K562 (cell line): ENCODE data around the gene SHB. TPM values are rescaled to one million over a fixed set of nuclear protein-coding genes. Genes with fewer than 3 reads are reported as not detected.

Experiments
- ATF1 ChIP-seq, 2 experiments: fragments of 450-650 bp in 1 of 2; IDR thresholded peaks; 2 replicates each; pipeline ENCODE4 v1.6.1; 2016; ENCODE audit warnings: missing compliant biosample characterization in 1 of 2, missing genetic modification characterization in 1 of 2
- BCL6 ChIP-seq: fragments of 250-450 bp; sonication (Bioruptor Pico); IDR thresholded peaks from 2 replicates; pipeline ENCODE4 v1.4.0; 2020
- CC2D1A ChIP-seq: fragments of 450-650 bp; IDR thresholded peaks from 2 replicates; pipeline ENCODE4 v1.6.1; 2017; ENCODE audit warnings: mild to moderate bottlenecking
- CHD1 ChIP-seq: fragments of 200-600 bp; sonication (generic); IDR thresholded peaks from one replicate; pipeline ENCODE4 v1.6.1; 2012; ENCODE audit warnings: mild to moderate bottlenecking, moderate library complexity, low read length, inconsistent platforms
- ELF1 ChIP-seq: fragments of 200-800 bp; sonication (Bioruptor generic); IDR thresholded peaks from 2 replicates; pipeline ENCODE4 v1.6.1; 2016; ENCODE audit warnings: missing genetic modification characterization, missing compliant biosample characterization
- ETV1 ChIP-seq: fragments of 450-650 bp; conservative IDR thresholded peaks from 2 replicates; pipeline ENCODE4 v1.6.1; 2016; ENCODE audit warnings: missing genetic modification characterization, control low read depth, low read depth, missing compliant biosample characterization
- FIP1L1 ChIP-seq: fragments of 200-400 bp; formaldehyde crosslinking; IDR thresholded peaks from 2 replicates; pipeline ENCODE4 v1.6.1; 2018; ENCODE audit warnings: mild to moderate bottlenecking, low read depth, low read length; ENCODE audit not compliant: poor library complexity, severe bottlenecking
- FOXK2 ChIP-seq, 2 experiments: fragments of 450-650 bp; IDR thresholded peaks in 1 of 2; conservative IDR thresholded peaks in 1 of 2; 2 replicates each; pipeline ENCODE4 v1.6.1; 2016; ENCODE audit warnings: low read depth in 2 of 2, mild to moderate bottlenecking in 1 of 2
- FOXP1 ChIP-seq: sonication (generic); formaldehyde crosslinking; IDR thresholded peaks from 2 replicates; pipeline ENCODE4 v1.8.0; 2022; ENCODE audit warnings: mild to moderate bottlenecking, missing genetic modification reagents
- GABPA ChIP-seq: fragments of 200-800 bp; sonication (Bioruptor generic); conservative IDR thresholded peaks from 2 replicates; pipeline ENCODE4 v1.6.1; 2016; ENCODE audit warnings: low read depth, missing genetic modification characterization, missing compliant biosample characterization
- KLF16 ChIP-seq: IDR thresholded peaks from 2 replicates; pipeline ENCODE4 v1.6.1; 2016; ENCODE audit warnings: antibody characterized with exemption
- KLF6 ChIP-seq: fragments of 250-450 bp; sonication (Bioruptor Pico); IDR thresholded peaks from 2 replicates; pipeline ENCODE4 v1.4.0; 2020; ENCODE audit warnings: mild to moderate bottlenecking, moderate library complexity, borderline replicate concordance
- MAFG ChIP-seq: fragments of 450-650 bp; conservative IDR thresholded peaks from 2 replicates; pipeline ENCODE4 v1.6.1; 2016; ENCODE audit warnings: missing genetic modification characterization, missing compliant biosample characterization
- MTA1 ChIP-seq: fragments of 450-650 bp; IDR thresholded peaks from 2 replicates; pipeline ENCODE4 v1.6.1; 2017; ENCODE audit warnings: borderline replicate concordance
- NCOA4 ChIP-seq: fragments of 450-650 bp; IDR thresholded peaks from 2 replicates; pipeline ENCODE4 v1.6.1; 2018; ENCODE audit warnings: mild to moderate bottlenecking; ENCODE audit not compliant: partially characterized antibody
- NFYB ChIP-seq: IDR thresholded peaks from 2 replicates; pipeline ENCODE4 v1.6.1; 2011; ENCODE audit warnings: mild to moderate bottlenecking, moderate library complexity; ENCODE audit not compliant: insufficient read length; ENCODE audit errors: extremely low read depth
- RAD21 ChIP-seq, 2 experiments: fragments of 250-450 bp in 1 of 2; fragments of 450-650 bp in 1 of 2; sonication (Bioruptor Pico) in 1 of 2; formaldehyde crosslinking in 1 of 2; IDR thresholded peaks in 1 of 2; conservative IDR thresholded peaks in 1 of 2; 2 replicates each; pipeline versions ENCODE4 v1.4.0 to v1.8.0; 2020 to 2022; ENCODE audit warnings: mild to moderate bottlenecking in 2 of 2, moderate library complexity in 1 of 2
- SIN3B ChIP-seq: fragments of 450-650 bp; IDR thresholded peaks from 2 replicates; pipeline ENCODE4 v1.6.1; 2017; ENCODE audit warnings: low read depth, mild to moderate bottlenecking, moderate library complexity
- SNRNP70 ChIP-seq: fragments of 200-400 bp; formaldehyde crosslinking; optimal IDR thresholded peaks from 2 replicates; pipeline ENCODE3; 2017; ENCODE audit warnings: low read depth, low read length
- SRSF3 ChIP-seq: fragments of 200-400 bp; formaldehyde crosslinking; IDR thresholded peaks from 2 replicates; pipeline ENCODE4 v1.6.1; 2016; ENCODE audit warnings: mild to moderate bottlenecking, low read length, moderate library complexity; ENCODE audit not compliant: insufficient read depth
- STAG1 ChIP-seq: sonication (generic); formaldehyde crosslinking; IDR thresholded peaks from 2 replicates; pipeline ENCODE4 v1.5.0; 2020; ENCODE audit warnings: missing genetic modification reagents, borderline replicate concordance
- TARDBP ChIP-seq: fragments of 450-650 bp; IDR thresholded peaks from 2 replicates; pipeline ENCODE4 v1.6.1; 2016
- TEAD4 ChIP-seq, 2 experiments: sonication (generic) in 1 of 2; formaldehyde crosslinking in 1 of 2; IDR thresholded peaks; 2 replicates each; pipeline versions ENCODE4 v1.6.1 to v1.8.0; 2012 to 2022; ENCODE audit warnings: borderline replicate concordance in 1 of 2, inconsistent platforms in 1 of 2, low read length in 1 of 2, mild to moderate bottlenecking in 1 of 2, missing genetic modification reagents in 1 of 2
- TFAP4 ChIP-seq: sonication (generic); formaldehyde crosslinking; IDR thresholded peaks from 2 replicates; pipeline ENCODE4 v1.8.0; 2022; ENCODE audit warnings: missing genetic modification reagents, mild to moderate bottlenecking, moderate library complexity, borderline replicate concordance
- U2AF1 ChIP-seq: fragments of 200-400 bp; formaldehyde crosslinking; optimal IDR thresholded peaks from 2 replicates; pipeline ENCODE3; 2017; ENCODE audit warnings: mild to moderate bottlenecking, low read depth, low read length, moderate library complexity
- ZEB2 ChIP-seq: fragments of 450-650 bp; IDR thresholded peaks from 2 replicates; pipeline ENCODE4 v1.6.1; 2016
- ZNF551 ChIP-seq: fragments of 250-450 bp; sonication (Bioruptor Pico); IDR thresholded peaks from 2 replicates; pipeline ENCODE4 v1.5.0; 2021; ENCODE audit warnings: mild to moderate bottlenecking, moderate library complexity
- polyA plus RNA-seq, 8 experiments: library from polyadenylated mRNA; depleted of rRNA in 4 of 8; stranded (reverse) in 5 of 8; unstranded in 3 of 8; fragments of >200 nt; fragmentation: Nextera tagmentation in 2 of 8; fragmentation: Illumina TruSeq in 1 of 8; extraction: Ambion mirVana in 2 of 8; extraction: Trizol in 1 of 8; gene quantifications; 2 replicates each; pipeline versions ENCODE4 v1.2.1 to v1.2.3, GENCODE V29; 2011 to 2014; ENCODE audit warnings: inconsistent platforms in 1 of 8, missing spikeins in 1 of 8
- total RNA-seq, 7 experiments: library from RNA; depleted of rRNA in 6 of 7; stranded (reverse); fragments of >200 nt in 6 of 7; fragmentation: Illumina TruSeq in 2 of 7; extraction: Trizol in 2 of 7; gene quantifications; 2 replicates each; pipeline versions ENCODE4 v1.2.1 to v1.2.3, GENCODE V29; 2011 to 2021; ENCODE audit warnings: low replicate concordance in 1 of 7
- TF ChIP-seq, protein P1 (sequence below): sonication (generic); formaldehyde crosslinking; IDR thresholded peaks from 2 replicates; pipeline ENCODE4 v1.9.0; 2022; ENCODE audit warnings: mild to moderate bottlenecking, missing genetic modification reagents

Gene SHB
- total and polyA plus RNA-seq, 9 of the 15 experiments (the other 6 are each of a cell fraction or from before 2014, with no cell fraction given) = 0.78 to 16.0 (median 5.3) TPM

DNA sequence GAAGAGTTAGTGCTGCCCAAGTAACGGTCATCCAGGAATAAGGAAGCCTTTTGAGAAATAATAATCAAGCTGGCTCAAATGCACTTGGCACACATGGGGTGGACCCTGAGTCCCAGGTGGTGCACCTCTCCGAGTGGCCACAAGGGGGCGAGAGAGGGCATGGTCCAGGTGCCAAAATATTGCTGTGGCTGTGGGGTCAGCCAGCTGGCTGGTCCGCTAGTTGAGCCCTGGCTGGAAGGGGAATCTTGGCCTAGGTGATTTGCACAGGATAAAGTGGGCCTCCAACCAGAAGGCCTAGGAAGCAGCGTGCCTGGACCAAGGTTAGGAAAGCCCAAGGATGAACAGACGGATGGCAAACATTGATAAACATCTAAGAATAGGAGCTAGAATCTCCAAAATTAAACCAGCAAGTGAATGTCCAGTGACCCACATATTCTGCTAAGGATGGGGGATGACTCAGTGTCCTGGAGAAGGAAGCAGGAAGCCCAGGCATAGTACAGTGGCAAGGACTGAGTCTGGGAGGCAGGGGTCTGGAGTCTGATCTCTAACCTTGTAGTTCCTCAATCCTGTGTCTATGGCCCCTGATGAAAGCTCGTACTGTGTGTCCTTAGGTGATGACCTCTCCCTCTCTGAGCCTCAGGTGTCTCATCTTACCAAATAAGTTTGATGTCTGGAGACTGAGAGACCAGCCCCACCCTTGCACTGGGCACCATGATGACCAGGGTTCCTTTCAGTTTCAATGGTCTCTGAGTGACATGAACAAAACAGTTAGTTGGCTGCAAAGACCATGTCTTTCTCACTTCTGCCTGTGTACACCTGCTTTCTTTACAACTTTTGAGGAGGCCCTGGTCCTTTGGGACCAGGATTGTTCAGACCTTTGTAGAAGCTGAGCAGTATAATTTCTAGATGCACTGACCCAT, 19.2 kb upstream of the SHB start (continued):
- TF ChIP-seq ZNF551 (CRISPR knock-in tag) (no peak), FOXP1 (CRISPR knock-in tag) (no peak), ZEB2 (no peak), U2AF1 (no peak), NCOA4 (no peak), TARDBP (no peak), SNRNP70 (peak; percentile 3), ELF1 (tag) (no peak), TEAD4 (IDR thresholded peaks at IDR 0.05; ENCODE audit: low read length) (no peak), TEAD4 (CRISPR knock-in tag; IDR thresholded peaks at IDR 0.05; ENCODE audit: borderline replicate concordance) (no peak), MTA1 (no peak), ATF1 (CRISPR knock-in tag; IDR thresholded peaks at IDR 0.05) (no peak), ATF1 (tag; IDR thresholded peaks at IDR 0.05) (0 out of 2 replicates have a peak, but pooled peaks have one; percentile 17), SRSF3 (no peak), CC2D1A (no peak), SIN3B (no peak), GABPA (tag) (no peak), NFYB (no peak), MAFG (tag) (no peak), KLF16 (peak; percentile 60; the same call in 1 of the 2 replicates), ETV1 (no peak), FIP1L1 (no peak), RAD21 (CRISPR knock-in tag; conservative IDR thresholded peaks at IDR 0.05 in 1 of 2, IDR thresholded peaks at IDR 0.05 in 1 of 2) (peak; percentile 76 to 92), TFAP4 (CRISPR knock-in tag) (peak; percentile 92), CHD1 (no peak), BCL6 (CRISPR knock-in tag) (no peak), KLF6 (no peak), STAG1 (CRISPR knock-in tag) (peak; percentile 35; the same call in 1 of the 2 replicates), FOXK2 (conservative IDR thresholded peaks at IDR 0.05 in 1 of 2, IDR thresholded peaks at IDR 0.05 in 1 of 2; ENCODE audit: low read depth in 2 of 2) (no peak)
- TF ChIP-seq, protein P1, sequence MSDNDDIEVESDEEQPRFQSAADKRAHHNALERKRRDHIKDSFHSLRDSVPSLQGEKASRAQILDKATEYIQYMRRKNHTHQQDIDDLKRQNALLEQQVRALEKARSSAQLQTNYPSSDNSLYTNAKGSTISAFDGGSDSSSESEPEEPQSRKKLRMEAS (CRISPR knock-in tag) = peak; percentile 54
